Epithelial cell of esophagus (primary cell): ENCODE measurements around the gene AURKA.
"Not testable (repeated sequence)": the region's sequence is repeated elsewhere in the genome, so short reads cannot be mapped to it uniquely, and the experiment has no call there.

ENCODE experiments used
- DNase-seq: peaks from one replicate; pipeline ENCODE4 v3.0.0; 2010; ENCODE audit warnings: low read depth
- H3K4me3 ChIP-seq: 2 replicates; pipeline ENCODE4 v1.5.1; 2011; ENCODE audit warnings: mild to moderate bottlenecking, low read length, control low read depth
- CTCF ChIP-seq: IDR thresholded peaks from 2 replicates; pipeline ENCODE4 v1.5.1; 2011; ENCODE audit warnings: low read depth, mild to moderate bottlenecking, low read length, control low read depth, inconsistent platforms; ENCODE audit not compliant: insufficient read depth; ENCODE audit errors: missing control alignments

The AURKA gene

DNA sequence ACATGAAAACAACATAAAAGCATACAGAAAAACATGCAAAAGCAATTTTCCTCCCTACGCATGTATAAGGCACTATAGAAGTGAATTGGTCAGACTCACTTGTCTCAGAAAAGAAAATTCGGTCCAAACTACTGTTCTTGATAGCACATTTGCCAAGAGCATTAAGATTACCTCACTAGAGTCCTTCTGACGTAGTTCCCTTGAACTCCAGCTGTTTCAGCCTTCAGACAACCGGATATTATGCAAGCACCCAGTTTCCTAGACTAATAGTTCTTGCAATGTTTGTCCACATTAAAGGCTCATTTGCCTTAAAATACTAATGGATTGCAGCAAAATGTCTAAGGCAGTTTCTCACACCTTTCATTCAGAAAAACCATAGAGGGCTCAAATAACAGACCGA, 17.5 kb upstream of the AURKA start:
- no peak overlapping the region for H3K4me3 ChIP-seq
- no peak for TF ChIP-seq CTCF
- no peak for DNase-seq

- TF ChIP-seq CTCF: no peak
- no peak overlapping the region for H3K4me3 ChIP-seq
- no peak for DNase-seq
Measured at GRCh38 chr20:56406910-56407309, 14.9 kb upstream of the AURKA start.

- not testable (repeated sequence) for H3K4me3 ChIP-seq
Measured at GRCh38 chr20:56405356-56405755, 13.3 kb upstream of the AURKA start.

DNA sequence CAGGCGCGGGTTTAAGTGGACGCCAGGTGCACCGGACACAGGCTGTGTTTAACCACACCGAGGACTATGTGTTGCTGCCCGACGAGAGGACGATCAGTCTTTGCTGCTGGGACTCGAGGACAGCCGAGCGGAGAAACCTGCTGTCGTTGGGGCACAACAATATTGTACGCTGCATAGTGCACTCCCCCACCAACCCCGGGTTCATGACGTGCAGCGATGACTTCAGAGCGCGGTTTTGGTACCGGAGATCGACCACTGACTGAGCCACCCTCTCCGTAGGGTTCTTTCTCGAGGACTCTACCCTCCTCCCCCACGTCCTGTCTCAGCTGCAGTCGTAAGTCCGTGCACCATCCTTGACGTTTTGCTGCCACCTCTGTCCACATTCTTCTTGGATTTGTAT, 11.4 kb upstream of the AURKA start:
- DNase-seq: no peak
- TF ChIP-seq CTCF: no peak

More at GRCh38 chr20:56405356-56405755, 13.3 kb upstream of the AURKA start:
- DNase-seq: not testable (repeated sequence)

DNA sequence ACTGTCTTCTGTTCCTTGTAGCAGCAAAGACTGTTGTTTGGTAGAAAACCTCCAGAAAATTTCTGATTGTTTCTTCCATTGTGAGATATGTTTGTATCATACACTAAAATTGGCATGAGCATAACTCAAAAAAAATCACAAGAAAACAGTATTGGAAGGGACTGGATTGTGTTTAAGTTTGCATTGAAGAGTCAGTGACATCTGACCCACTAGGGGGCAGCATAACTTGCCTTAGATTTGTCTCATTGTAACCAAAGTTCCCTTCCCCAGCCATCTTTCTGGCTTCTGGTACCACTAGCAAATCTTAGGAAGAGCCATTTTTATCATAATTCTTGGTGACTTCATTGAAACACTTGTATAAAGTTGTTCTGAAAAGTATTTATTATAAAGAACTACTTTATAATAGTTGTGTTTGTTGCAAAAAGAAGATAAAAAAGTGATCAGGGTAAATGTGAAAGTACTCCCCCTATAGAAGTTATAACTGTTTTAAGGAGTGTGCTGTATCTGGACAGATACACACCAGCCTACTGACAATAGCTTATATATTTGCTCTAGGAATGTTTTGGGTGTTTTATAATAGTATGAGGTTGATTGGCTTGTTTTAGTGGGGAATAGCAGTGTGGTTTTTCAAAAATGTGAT, 8.1 kb upstream of the AURKA start:
- H3K4me3 ChIP-seq: no peak overlapping the region
- TF ChIP-seq CTCF: peak; percentile 82
- DNase-seq: peak; percentile 71

More for the DNA sequence above, 11.4 kb upstream of the AURKA start:
- no peak overlapping the region for H3K4me3 ChIP-seq

GRCh38 chr20:56395166-56395565, 3.2 kb upstream of the AURKA start:
- no peak for TF ChIP-seq CTCF
- no peak for DNase-seq
- H3K4me3 ChIP-seq: no peak overlapping the region

DNA sequence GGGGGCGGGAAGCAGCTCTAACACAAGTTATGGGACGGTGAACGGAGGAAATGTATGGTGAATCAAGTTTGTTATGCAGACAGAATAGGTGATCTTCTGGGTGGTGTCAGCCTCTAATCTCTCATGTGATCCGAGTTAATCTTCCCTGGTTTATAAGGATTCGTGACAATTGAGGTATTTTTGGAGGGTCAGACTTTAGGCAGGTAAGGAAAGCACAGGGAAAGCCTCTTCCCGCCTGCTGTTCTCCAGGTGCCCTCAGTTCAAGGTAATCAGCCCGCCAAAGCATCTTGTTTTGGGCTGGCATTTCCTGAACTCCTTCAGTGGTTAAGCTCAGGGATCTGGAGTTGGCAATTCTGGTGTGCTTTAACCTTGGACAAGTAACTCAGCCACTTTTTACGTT, 1.6 kb upstream of the AURKA start:
- TF ChIP-seq CTCF: no peak
- H3K4me3 ChIP-seq: peak overlapping the region; percentile 96
- no peak for DNase-seq
